GM21723 (cell line): Measurements from ENCODE around the gene OR2K2.
"Not testable (repeated sequence)": the region's sequence is repeated elsewhere in the genome, so short reads cannot be mapped to it uniquely, and the experiment has no call there.

Experiments used
- ATAC-seq: cut with Tn5 transposase; IDR thresholded peaks from one replicate; pipeline ENCODE4 v1.9.1; 2021; ENCODE audit warnings: mild to moderate bottlenecking, moderate library complexity; ENCODE audit not compliant: unreplicated experiment

OR2K2 gene

GRCh38 chr9:111298731-111299598, 31.1 kb downstream of the OR2K2 start:
- no peak for ATAC-seq

GRCh38 chr9:111298111-111298510, 31.9 kb downstream of the OR2K2 start:
- ATAC-seq, result no peak

- ATAC-seq, result no peak
Observed at GRCh38 chr9:111297066-111297824, 32.8 kb downstream of the OR2K2 start.

- ATAC-seq, result no peak
Observed at GRCh38 chr9:111294691-111295451, 35.2 kb downstream of the OR2K2 start.

- no peak for ATAC-seq
Observed at GRCh38 chr9:111287127-111287526, 42.9 kb downstream of the OR2K2 start.

GRCh38 chr9:111284703-111285102, 45.3 kb downstream of the OR2K2 start:
- ATAC-seq, result no peak

GRCh38 chr9:111282845-111283244, 47.2 kb downstream of the OR2K2 start:
- ATAC-seq, result no peak

GRCh38 chr9:111280795-111281194, 49.2 kb downstream of the OR2K2 start:
- not testable (repeated sequence) for ATAC-seq
